ENCODE measurements around the gene NAAA. TPM values are rescaled to one million over a fixed set of nuclear protein-coding genes. Genes with fewer than 3 reads are reported as not detected.
A peak's percentile ranks its signal among the peaks of the same experiment; 100 is the strongest.
"Not testable (repeated sequence)": the region's sequence is repeated elsewhere in the genome, so short reads cannot be mapped to it uniquely, and the experiment has no call there.

Gene NAAA
- 10 to 100 TPM; 31.7 to 32.2 TPM for total RNA-seq

DNA sequence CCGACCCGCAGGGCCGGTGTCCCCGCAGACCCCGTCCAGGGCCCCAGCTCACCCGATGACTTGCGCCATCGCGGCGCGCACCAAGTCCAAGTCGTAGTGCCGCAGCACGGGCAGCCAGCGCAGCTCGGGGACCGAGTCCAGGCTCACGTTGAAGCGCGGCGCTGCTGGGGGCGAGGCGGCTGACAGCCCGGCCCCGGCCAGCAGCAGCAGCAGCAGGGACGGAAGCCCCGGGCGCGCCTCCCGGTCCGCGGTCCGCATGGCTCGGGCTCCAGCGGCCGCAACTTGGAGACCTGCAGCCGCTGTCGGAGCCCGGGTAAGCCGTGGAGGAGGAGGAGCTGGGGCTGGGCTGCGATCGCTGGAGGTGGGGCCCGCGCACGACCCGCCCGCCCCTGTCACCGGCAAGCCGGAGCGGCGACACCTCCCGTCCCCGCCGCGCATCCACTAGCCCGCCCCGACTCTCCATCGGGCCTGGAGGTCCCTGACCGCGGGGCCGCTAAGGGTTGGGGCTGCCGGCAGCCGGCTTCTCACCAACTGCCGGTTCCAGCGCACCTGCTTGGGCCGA lies at the start of gene NAAA:
TSS of gene NAAA (minus strand) at position 322 of the 562 bp plus-strand sequence. CDS start at position 258, 64 bp downstream.
- H3K36me3 Mint-ChIP-seq: peaks cover 12% of the 10 kb centered on the region
- H3K27me3 Mint-ChIP-seq: no peaks in the 10 kb centered on the region
- H3K27ac Mint-ChIP-seq: peak within 1 kb of the TSS; percentile 93
- ChIA-PET POLR2A (interaction anchor here (0.7 to 2.2 kb wide), 10 partner anchors 9 to 217 kb away, joined by 3 to 6 read pairs (median 4); partner anchors contain the start of genes NUP54, SDAD1 and USO1), CTCF (interaction anchor here (0.7 to 2.9 kb wide), 7 partner anchors 12 to 126 kb away, joined by 3 to 33 read pairs (median 3); partner anchors contain the start of gene SDAD1)
- no peaks in the 10 kb centered on the region for H3K9me3 Mint-ChIP-seq
- H3K4me1 Mint-ChIP-seq (ENCODE audit: low read depth): peaks cover 20% of the 10 kb centered on the region
- intact Hi-C loops (cut with micrococcal nuclease): loop anchor here (1.0 to 2.0 kb wide), 5 partner anchors 24 to 426 kb away; partner anchors contain the start of genes NUP54, RCHY1, SDAD1 and THAP6
- peak; percentile 91 for DNase-seq
- H3K4me3 Mint-ChIP-seq: peak within 1 kb of the TSS; percentile 96

DNA sequence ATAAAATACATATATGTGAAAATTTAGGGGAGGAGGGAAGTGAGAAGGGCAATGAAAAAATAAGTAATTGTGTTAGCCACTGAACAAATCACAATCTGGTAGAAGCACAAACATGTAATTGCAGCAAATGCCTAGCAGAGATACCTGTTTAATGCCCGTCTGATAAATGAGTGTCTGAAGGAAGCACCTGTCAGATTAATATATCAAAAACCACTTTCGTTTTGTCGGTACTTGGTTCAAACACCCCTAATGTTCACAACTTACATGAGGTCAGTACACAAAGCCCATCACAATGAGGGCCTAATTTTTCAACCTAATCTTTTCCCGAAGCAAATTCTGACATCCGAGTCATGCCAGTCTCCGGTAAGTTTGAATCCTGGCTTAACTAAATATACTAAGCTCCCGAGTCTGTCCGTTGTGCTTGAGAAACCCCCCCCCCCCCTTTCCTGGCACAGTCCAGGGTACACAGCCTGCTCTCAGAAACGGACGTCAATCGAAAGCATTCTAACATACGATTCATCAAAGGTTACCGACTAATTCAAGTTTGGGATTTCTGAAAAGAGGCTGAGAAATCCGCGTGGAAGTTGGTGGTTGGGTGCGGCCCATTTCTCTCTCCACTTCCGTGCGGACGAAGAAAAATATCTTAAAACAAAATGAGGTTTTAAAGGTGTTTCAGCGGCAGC lies 49.2 kb upstream of the NAAA start:
- Mint-ChIP-seq H3K27ac (peak overlapping the region; percentile 57), H3K27me3 (peaks cover 3% of the 10 kb centered on the region), H3K36me3 (peaks cover 5% of the 10 kb centered on the region), H3K4me3 (peak overlapping the region; percentile 85), H3K4me1 (ENCODE audit: low read depth) (peaks cover 29% of the 10 kb centered on the region), H3K9me3 (no peaks in the 10 kb centered on the region)
- ChIA-PET CTCF (interaction anchor here (0.6 to 7.7 kb wide), 5 partner anchors 12 to 119 kb away, joined by 4 to 93 read pairs (median 4); partner anchors contain the start of gene NAAA), POLR2A (interaction anchor here (1.0 to 1.2 kb wide), 2 partner anchors 50 to 68 kb away, joined by 4 to 5 read pairs; no protein-coding TSS in a partner anchor)
- intact Hi-C loops (cut with micrococcal nuclease): loop anchor here (1.0 to 10.0 kb wide), 7 partner anchors 50 to 475 kb away; partner anchors contain the start of genes NUP54, RCHY1, STBD1 and THAP6
- DNase-seq: no peak

DNA sequence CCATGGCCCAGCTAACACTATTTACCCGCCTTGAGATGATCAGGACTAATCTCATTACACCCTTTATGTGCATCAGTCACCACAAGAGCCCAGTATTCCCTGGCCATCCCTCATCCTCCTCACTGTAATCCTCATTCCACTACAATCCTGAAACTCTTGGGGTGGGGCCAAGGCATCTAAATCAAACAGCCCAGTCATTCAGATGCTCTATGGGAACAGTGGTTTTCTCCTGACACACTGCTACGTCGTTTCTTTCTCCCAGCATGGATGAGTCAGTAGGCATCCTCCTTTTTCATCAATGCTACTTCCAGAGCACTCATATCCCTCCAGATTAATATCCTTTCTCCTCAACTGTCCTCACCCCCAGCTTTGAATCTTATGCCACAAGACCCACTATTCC lies 44.3 kb upstream of the NAAA start:
- ChIA-PET POLR2A (no interaction called here), CTCF (interaction anchor here (1.9 kb wide), 1 partner anchor 10 kb away, joined by 7 read pairs; no protein-coding TSS in a partner anchor)
- intact Hi-C loops (cut with micrococcal nuclease): no loop called here
- Mint-ChIP-seq H3K4me1 (ENCODE audit: low read depth) (peaks cover 23% of the 10 kb centered on the region), H3K9me3 (peaks cover 2% of the 10 kb centered on the region), H3K27ac (no peak overlapping the region), H3K27me3 (no peaks in the 10 kb centered on the region), H3K36me3 (peaks cover 24% of the 10 kb centered on the region), H3K4me3 (no peak overlapping the region)
- no peak for DNase-seq

DNA sequence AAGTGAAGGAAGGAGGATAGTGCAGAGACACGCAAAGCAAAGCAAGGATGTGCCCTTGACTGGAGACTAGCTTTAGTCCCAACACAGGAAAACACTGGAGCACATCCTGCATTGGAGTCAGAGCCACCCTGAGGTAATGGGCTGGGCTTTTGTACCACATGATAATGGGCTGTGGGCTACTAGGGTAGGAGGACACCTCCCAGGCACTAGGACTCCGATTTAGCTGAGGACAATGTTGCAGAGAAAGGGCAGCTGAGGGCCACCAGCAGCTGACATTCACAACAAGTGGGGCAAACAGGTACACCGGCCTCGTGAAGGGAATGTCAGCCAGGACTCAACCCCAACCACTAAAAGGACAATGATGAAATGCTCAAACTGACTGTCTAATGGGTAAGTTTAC lies 39.8 kb upstream of the NAAA start:
- Mint-ChIP-seq H3K27ac (peak overlapping the region; percentile 29), H3K4me1 (ENCODE audit: low read depth) (no peaks in the 10 kb centered on the region), H3K9me3 (peaks cover 2% of the 10 kb centered on the region), H3K27me3 (no peaks in the 10 kb centered on the region), H3K4me3 (no peak overlapping the region), H3K36me3 (peaks cover 43% of the 10 kb centered on the region)
- ChIA-PET POLR2A (no interaction called here), CTCF (no interaction called here)
- no peak for DNase-seq
- intact Hi-C loops (cut with micrococcal nuclease): no loop called here

DNA sequence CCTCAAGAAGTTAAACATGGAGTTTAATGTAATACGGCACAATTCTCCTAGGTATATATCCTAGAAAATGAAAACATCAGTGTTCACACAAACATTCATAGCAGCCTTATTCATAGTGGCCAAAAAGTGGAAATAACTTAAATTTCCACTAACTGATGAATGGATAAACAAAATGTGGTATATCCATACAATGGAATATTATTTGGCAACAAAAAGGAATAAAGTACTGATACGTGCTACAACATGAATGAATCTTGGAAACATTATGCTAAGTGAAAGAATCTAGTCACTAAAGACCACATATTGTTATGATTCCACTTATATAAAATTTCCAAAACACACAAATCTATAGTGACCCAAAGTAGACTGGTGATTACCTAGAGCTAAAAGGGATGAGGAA lies 35.4 kb upstream of the NAAA start:
- ChIA-PET POLR2A (no interaction called here), CTCF (interaction anchor here (1.5 kb wide), 1 partner anchor 20 kb away, joined by 3 read pairs; no protein-coding TSS in a partner anchor)
- H3K27ac Mint-ChIP-seq: no peak overlapping the region
- DNase-seq: no peak
- no peaks in the 10 kb centered on the region for H3K9me3 Mint-ChIP-seq
- H3K36me3 Mint-ChIP-seq: peaks cover 52% of the 10 kb centered on the region
- no peak overlapping the region for H3K4me3 Mint-ChIP-seq
- no peaks in the 10 kb centered on the region for H3K27me3 Mint-ChIP-seq
- no peaks in the 10 kb centered on the region for H3K4me1 Mint-ChIP-seq (ENCODE audit: low read depth)
- intact Hi-C loops (cut with micrococcal nuclease): no loop called here

DNA sequence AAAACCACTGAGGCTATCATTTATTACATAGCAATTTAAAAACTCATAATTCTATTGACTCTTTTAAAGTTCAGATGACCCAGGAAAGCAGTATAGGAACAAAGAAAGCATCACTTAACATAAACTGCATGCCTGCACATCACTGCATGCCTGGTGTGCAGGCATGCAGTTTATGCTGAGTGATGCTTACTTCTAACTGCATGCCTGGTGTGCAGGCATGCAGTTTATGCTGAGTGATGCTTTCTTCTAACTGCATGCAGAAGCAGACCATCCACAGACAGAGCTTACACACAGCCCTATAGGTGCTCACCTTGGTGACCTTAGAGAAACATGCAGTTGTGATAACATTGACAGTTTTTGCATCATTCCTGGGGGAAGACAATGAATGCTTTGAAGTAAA lies 33.0 kb upstream of the NAAA start:
- no peak for DNase-seq
- ChIA-PET CTCF (interaction anchor here (0.7 kb wide), 1 partner anchor 22 kb away, joined by 3 read pairs; no protein-coding TSS in a partner anchor), POLR2A (no interaction called here)
- H3K36me3 Mint-ChIP-seq: peaks cover 58% of the 10 kb centered on the region
- H3K4me1 Mint-ChIP-seq (ENCODE audit: low read depth): no peaks in the 10 kb centered on the region
- intact Hi-C loops (cut with micrococcal nuclease): no loop called here
- H3K4me3 Mint-ChIP-seq: no peak overlapping the region
- no peak overlapping the region for H3K27ac Mint-ChIP-seq
- no peaks in the 10 kb centered on the region for H3K27me3 Mint-ChIP-seq
- H3K9me3 Mint-ChIP-seq: no peaks in the 10 kb centered on the region

DNA sequence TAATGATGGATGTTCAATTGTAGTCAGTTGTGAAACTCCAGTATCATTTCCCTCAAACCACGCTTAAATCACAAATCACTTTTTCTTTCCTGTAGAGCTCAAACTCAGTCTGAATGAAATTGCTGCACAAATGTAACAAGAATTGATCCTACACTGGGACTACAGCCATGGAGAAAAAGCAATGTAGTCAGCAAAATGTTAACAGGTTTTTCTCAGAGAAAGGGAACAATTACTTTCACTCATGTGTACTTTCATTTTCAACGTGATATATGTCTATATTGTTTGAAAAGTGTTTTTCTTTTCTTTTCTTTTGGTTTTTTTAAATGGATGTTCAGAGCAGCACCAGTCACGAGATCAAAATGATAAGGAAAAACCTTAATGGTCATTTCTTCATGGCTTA lies 27.3 kb upstream of the NAAA start:
- H3K9me3 Mint-ChIP-seq: peaks cover 8% of the 10 kb centered on the region
- POLR2A ChIA-PET: no interaction called here

DNA sequence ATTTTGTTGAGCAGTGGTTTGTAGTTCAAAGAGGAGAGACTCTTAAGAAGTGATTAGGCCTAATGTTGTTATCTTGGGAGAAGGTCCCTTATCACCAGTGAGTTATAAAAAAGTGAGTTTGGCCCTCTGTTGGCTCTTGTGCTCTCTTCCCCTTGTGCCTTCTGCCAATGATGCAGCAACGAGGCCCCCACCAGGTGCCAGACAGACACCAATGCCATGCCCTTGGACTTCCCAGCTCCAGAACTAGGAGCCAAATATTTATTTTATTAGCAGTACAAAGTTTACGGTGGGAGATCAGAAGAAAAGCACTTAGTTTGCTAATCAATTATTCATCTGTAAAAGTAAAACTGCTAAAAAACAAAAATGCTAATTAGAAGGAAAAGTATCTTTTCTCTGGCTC lies 22.7 kb upstream of the NAAA start:
- H3K4me3 Mint-ChIP-seq: no peak overlapping the region
- H3K27ac Mint-ChIP-seq: no peak overlapping the region
- no peaks in the 10 kb centered on the region for H3K27me3 Mint-ChIP-seq
- H3K4me1 Mint-ChIP-seq (ENCODE audit: low read depth): no peaks in the 10 kb centered on the region
- DNase-seq: no peak
- POLR2A ChIA-PET: no interaction called here
- peaks cover 8% of the 10 kb centered on the region for H3K9me3 Mint-ChIP-seq
- intact Hi-C loops (cut with micrococcal nuclease): no loop called here
- CTCF ChIA-PET: no interaction called here
- H3K36me3 Mint-ChIP-seq: peaks cover 82% of the 10 kb centered on the region

More for the DNA sequence above, 27.3 kb upstream of the NAAA start:
- Mint-ChIP-seq H3K4me1 (ENCODE audit: low read depth) (no peaks in the 10 kb centered on the region), H3K27ac (no peak overlapping the region), H3K36me3 (peaks cover 75% of the 10 kb centered on the region), H3K27me3 (no peaks in the 10 kb centered on the region), H3K4me3 (no peak overlapping the region)
- no peak for DNase-seq
- CTCF ChIA-PET: no interaction called here
- intact Hi-C loops (cut with micrococcal nuclease): no loop called here

DNA sequence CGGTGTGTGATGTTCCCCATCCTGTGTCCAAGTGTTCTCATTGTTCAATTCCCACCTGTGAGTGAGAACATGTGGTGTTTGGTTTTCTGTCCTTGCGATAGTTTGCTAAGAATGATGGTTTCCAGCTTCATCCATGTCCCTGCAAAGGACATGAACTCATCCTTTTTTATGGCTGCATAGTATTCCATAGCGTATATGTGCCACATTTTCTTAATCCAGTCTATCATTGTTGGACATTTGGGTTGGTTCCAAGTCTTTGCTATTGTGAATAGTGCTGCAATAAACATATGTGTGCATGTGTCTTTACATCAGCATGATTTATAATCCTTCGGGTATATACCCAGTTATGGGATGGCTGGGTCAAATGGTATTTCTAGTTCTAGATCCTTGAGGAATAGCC lies 21.3 kb upstream of the NAAA start:
- intact Hi-C loops (cut with micrococcal nuclease); H3K4me1 Mint-ChIP-seq (ENCODE audit: low read depth); H3K9me3 Mint-ChIP-seq; CTCF ChIA-PET; H3K27me3 Mint-ChIP-seq; H3K27ac Mint-ChIP-seq; DNase-seq; H3K4me3 Mint-ChIP-seq; POLR2A ChIA-PET: not testable (repeated sequence)
- peaks cover 81% of the 10 kb centered on the region for H3K36me3 Mint-ChIP-seq

DNA sequence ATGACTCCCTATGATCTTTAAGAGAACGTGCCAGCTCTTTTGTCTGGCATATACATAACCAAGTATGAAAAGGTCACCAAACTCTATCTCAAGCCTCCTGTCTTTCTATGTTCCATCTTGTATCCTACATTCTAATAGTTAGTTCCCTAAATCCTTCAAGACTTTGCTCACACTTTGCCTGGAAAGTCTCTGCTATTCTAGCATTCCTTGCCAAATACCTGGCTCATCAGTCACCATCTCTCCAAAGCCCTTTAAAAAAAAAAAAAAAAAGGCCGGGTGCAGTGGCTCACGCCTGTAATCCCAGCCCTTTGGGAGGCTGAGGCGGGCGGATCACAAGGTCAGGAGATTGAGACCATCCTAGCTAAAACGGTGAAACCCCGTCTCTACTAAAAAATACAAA lies 17.7 kb upstream of the NAAA start:
- H3K27ac Mint-ChIP-seq; H3K9me3 Mint-ChIP-seq; intact Hi-C loops (cut with micrococcal nuclease); H3K4me3 Mint-ChIP-seq; POLR2A ChIA-PET; DNase-seq; H3K27me3 Mint-ChIP-seq; H3K4me1 Mint-ChIP-seq (ENCODE audit: low read depth); CTCF ChIA-PET: not testable (repeated sequence)
- peaks cover 68% of the 10 kb centered on the region for H3K36me3 Mint-ChIP-seq

DNA sequence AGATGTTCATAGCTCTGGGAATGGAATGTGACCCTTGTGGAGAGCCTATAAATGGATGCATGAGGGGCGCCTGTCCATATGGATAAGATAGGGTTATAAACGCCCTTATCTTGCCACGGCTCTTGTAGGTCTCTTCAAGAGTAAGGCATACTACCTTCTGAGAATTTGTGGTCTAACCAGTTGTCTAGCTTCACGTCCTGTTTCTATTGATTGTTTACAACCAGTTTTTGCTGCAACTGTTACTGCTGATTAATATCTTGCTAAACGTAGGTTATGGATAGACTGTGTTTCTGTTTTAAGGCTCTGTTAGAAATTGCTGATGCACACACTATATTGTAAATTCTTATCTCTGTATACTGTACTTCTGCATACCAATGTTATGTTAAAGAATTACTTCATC lies 14.0 kb upstream of the NAAA start:
- H3K36me3 Mint-ChIP-seq: peaks cover 47% of the 10 kb centered on the region
- intact Hi-C loops (cut with micrococcal nuclease); H3K27ac Mint-ChIP-seq; H3K4me1 Mint-ChIP-seq (ENCODE audit: low read depth); H3K4me3 Mint-ChIP-seq; CTCF ChIA-PET; H3K27me3 Mint-ChIP-seq; POLR2A ChIA-PET; DNase-seq; H3K9me3 Mint-ChIP-seq: not testable (repeated sequence)

DNA sequence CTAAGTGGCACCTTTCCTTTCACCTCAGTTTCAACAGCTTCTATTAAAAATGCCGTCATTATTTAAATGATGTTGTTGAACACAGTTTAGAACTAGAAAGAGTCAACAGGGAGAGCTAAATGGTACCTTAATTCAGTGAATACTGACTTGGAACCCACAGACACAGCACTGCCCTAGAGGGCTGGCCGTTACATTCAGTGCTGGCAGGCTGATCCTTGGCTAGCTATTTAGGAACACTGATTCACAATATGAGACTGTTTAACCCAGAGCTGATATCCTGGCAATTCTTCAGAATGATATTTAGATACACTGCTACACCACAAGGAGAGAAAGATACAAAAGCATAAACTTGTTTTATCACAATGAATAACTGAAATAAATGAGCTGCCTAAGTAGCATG lies 12.7 kb upstream of the NAAA start:
- CTCF ChIA-PET: interaction anchor here (1.1 kb wide), 3 partner anchors 12 to 113 kb away, joined by 3 to 4 read pairs (median 3); partner anchors contain the start of gene NAAA
- no peak overlapping the region for H3K27ac Mint-ChIP-seq
- POLR2A ChIA-PET: no interaction called here
- no peak overlapping the region for H3K4me3 Mint-ChIP-seq
- H3K36me3 Mint-ChIP-seq: peaks cover 49% of the 10 kb centered on the region
- DNase-seq: no peak
- H3K9me3 Mint-ChIP-seq: no peaks in the 10 kb centered on the region
- intact Hi-C loops (cut with micrococcal nuclease): no loop called here
- no peaks in the 10 kb centered on the region for H3K27me3 Mint-ChIP-seq
- no peaks in the 10 kb centered on the region for H3K4me1 Mint-ChIP-seq (ENCODE audit: low read depth)

Data from activated CD4-positive, alpha-beta memory T cell treated with anti-CD3 and anti-CD28 coated beads for 36 hours (primary cell).